Fibroblast of skin of left quadriceps (primary cell): Measurements from ENCODE around the gene TTC1.

ENCODE experiments used
- DNase-seq, 2 experiments: peaks; one replicate each; pipeline ENCODE4 v3.0.0-alpha.2; 2013; ENCODE audit warnings: low read depth in 2 of 2

TTC1 gene

DNA sequence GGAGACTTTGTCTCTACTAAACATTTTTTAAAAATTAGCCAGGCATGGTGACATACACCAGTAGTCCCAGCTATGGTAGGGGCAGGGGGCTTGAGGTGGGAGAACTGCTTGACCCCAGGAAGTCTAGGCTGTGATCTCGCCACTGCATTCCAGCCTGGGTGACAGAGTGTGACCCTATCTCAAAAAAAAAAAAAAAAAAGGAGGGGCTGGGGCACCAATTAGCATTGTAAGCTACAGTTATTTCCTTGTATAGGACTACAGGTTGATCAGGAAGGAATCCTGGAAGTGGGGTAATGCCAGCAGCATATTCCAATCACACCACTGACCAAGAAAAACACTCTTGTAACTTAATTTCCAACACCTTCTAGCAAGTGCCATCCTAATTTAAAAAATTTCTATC is 78.3 kb downstream of the TTC1 start:
- DNase-seq, result no peak

DNA sequence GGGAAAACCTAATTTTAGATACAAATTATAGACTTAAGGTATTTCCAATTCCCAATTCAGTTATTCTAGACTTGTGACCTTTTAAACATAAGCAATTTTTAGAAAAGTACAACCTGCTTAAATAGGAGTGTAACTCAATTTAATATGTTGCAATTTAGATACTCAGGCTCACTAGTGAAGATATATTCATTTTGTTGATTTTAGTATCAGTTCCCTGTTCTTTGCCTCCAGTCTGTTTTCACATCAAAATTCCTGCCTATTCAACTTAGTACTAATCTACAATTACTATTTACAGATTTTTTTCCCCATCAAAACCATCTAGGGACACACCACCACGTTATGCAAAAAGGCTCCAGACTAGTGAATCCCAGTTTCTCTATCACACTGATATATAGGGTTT is 79.9 kb downstream of the TTC1 start:
- DNase-seq, result no peak

GRCh38 chr5:160089531-160089930 is 80.6 kb downstream of the TTC1 start:
- DNase-seq, result no peak

GRCh38 chr5:160090059-160090458 is 81.1 kb downstream of the TTC1 start:
- no peak for DNase-seq

DNA sequence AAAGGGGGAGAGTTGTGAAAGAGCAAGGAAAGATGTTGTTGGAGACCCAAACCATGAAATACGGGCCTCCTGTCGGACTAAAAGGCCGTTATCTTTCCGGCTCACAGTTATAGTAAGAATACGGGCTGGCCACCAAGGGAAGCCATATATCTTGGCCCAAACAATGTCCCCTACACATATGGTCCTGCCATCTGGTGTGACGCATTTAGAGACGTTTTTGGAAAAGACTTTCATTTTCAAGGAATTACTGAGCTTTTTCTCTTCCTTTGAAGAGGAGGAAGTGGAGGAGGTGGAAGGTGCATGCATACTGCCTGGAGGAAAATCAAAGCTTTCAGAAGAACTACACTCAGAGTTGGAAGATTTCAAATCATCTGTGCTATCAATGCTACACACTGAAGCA is 83.6 kb downstream of the TTC1 start:
- DNase-seq, result no peak

GRCh38 chr5:160092960-160093707 is 84.2 kb downstream of the TTC1 start:
- DNase-seq, result no peak

GRCh38 chr5:160096178-160096577 is 87.2 kb downstream of the TTC1 start:
- DNase-seq, result no peak

DNA sequence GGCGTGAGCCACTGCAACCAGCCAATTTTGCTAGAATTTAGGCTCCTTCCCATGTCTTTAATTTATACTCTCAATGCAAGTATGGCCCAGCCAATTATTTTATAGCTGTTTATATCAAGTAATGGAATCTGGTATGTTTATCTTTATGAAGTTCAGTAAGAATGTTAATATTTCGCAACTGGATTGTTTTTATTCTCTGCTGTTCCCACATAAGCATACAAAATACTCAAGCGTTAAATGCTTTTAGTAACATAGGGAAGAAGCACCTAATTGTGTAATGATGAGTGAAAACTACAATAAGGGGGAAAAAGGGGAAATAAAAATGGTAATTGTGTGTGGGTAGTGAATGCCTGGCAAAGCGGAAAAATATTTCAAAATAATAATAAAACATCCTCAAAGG is 89.1 kb downstream of the TTC1 start:
- peak; percentile 52 to 54 for DNase-seq

GRCh38 chr5:160105686-160106360 is 96.9 kb downstream of the TTC1 start:
- no peak for DNase-seq

DNA sequence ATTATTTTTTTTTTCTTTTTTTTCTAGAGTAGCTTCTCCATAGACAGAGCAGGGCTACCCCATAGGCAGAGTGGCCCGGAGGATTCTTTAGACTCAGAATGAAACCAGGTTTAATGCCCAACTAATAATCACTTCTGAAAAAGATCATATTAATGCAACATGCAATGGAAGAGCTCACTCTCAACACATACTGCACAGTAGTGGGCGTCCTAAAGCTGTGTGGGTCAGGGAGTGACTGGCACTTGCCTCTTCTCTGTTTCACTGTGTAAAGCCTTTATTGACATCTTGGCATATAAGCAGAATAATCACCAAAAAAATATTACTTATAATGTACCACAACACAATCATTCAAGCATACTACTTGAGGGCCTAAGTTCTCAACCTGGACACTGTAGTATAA is 99.2 kb downstream of the TTC1 start:
- DNase-seq, result no peak
